ENCODE measurements around the gene MYOCD. TPM values are rescaled to one million over a fixed set of nuclear protein-coding genes. Genes with fewer than 3 reads are reported as not detected.

MYOCD gene
- total and polyA plus RNA-seq, 4 donors = 24.8 to 251 (median 61.4) TPM

DNA sequence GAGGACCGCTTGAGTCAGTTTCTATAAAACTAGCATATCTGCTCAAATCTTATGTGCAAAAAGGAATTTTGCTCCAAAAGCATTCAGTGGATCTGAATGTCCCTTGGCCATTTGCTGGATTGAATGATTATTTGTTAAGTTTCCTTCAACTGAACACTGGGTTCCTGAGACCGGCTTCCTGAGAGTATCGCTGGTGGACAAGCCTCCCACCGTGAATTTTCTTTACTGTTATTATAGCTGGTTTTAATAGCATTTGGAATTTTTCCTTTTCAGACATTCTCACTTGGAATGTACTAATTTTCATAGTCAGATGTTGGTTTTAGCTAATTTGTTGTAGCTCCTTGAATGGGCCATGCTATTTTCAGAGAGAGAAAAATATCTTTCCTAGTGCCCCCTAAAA is 9.8 kb upstream of the MYOCD start:
- Histone ChIP-seq H3K36me3 (ENCODE audit: control insufficient read depth in 1 of 2, insufficient read depth in 2 of 2, low read length in 1 of 2) (peaks cover 0 to 2% of the 10 kb centered on the region in 2 donors), H3K27me3 (ENCODE audit: control insufficient read depth in 1 of 2, insufficient read depth in 2 of 2, low read length in 1 of 2) (no peaks in the 10 kb centered on the region), H3K27ac (ENCODE audit: low read depth in 1 of 2, low read length in 2 of 2) (no peak overlapping the region), H3K9me3 (ENCODE audit: control insufficient read depth, low read length) (no peaks in the 10 kb centered on the region), H3K4me1 (ENCODE audit: control insufficient read depth in 1 of 2, insufficient read depth in 2 of 2, low read length in 2 of 2) (peaks cover 0 to 2% of the 10 kb centered on the region in 2 donors), H3K4me3 (ENCODE audit: low read length in 2 of 2) (no peak overlapping the region)
- no peak for DNase-seq
- WGBS, 2 donors = 74 to 81% methylated on average over 4 of the region's 4 CpGs
- intact Hi-C loops (cut with DNase I) = no loop called here
- no peak for ATAC-seq (ENCODE audit: low FRiP score)

GRCh38 chr17:12656354-12656753 is 9.3 kb upstream of the MYOCD start:
- no peak for DNase-seq
- intact Hi-C loops (cut with DNase I) = no loop called here
- H3K4me1 ChIP-seq (ENCODE audit: control insufficient read depth in 1 of 2, insufficient read depth in 2 of 2, low read length in 2 of 2) = no peaks in the 10 kb centered on the region
- H3K27me3 ChIP-seq (ENCODE audit: control insufficient read depth in 1 of 2, insufficient read depth in 2 of 2, low read length in 1 of 2) = no peaks in the 10 kb centered on the region
- H3K9me3 ChIP-seq (ENCODE audit: control insufficient read depth, low read length) = no peaks in the 10 kb centered on the region
- peaks cover 0 to 2% of the 10 kb centered on the region in 2 donors for H3K36me3 ChIP-seq (ENCODE audit: control insufficient read depth in 1 of 2, insufficient read depth in 2 of 2, low read length in 1 of 2)
- no peak overlapping the region for H3K27ac ChIP-seq (ENCODE audit: low read depth in 1 of 2, low read length in 2 of 2)
- H3K4me3 ChIP-seq (ENCODE audit: low read length in 2 of 2) = no peak overlapping the region
- ATAC-seq (ENCODE audit: low FRiP score) = no peak
- 65 to 96% methylated on average over 2 of the region's 2 CpGs for WGBS, 2 donors

DNA sequence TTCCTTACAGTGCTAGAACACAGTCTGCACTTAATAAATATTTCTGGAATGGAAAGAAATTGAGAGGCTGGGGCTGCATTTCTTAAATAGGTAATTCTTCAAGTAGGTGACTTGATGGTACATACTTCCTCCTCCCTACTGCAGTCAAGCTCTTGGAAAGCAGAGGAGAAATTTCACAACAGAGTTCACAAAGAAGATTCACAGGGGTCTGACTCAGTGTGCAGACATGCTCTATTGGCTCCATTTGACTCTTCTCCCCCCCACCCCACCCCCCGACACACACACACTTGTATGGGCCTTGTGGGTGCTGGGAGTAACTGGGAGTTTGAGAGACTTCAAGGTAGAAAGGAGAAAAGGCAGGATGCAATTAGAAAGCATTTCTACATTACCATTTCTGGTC is 6.2 kb upstream of the MYOCD start:
- Histone ChIP-seq H3K36me3 (ENCODE audit: control insufficient read depth in 1 of 2, insufficient read depth in 2 of 2, low read length in 1 of 2) (peaks cover 0 to 2% of the 10 kb centered on the region in 2 donors), H3K27ac (ENCODE audit: low read depth in 1 of 2, low read length in 2 of 2) (no peak overlapping the region), H3K27me3 (ENCODE audit: control insufficient read depth in 1 of 2, insufficient read depth in 2 of 2, low read length in 1 of 2) (no peaks in the 10 kb centered on the region), H3K4me1 (ENCODE audit: control insufficient read depth in 1 of 2, insufficient read depth in 2 of 2, low read length in 2 of 2) (no peaks in the 10 kb centered on the region), H3K4me3 (ENCODE audit: low read length in 2 of 2) (no peak overlapping the region), H3K9me3 (ENCODE audit: control insufficient read depth, low read length) (no peaks in the 10 kb centered on the region)
- 92 to 98% methylated on average over 1 of the region's 1 CpG for WGBS, 2 donors
- no peak for ATAC-seq (ENCODE audit: low FRiP score)
- intact Hi-C loops (cut with DNase I) = no loop called here
- DNase-seq = no peak

DNA sequence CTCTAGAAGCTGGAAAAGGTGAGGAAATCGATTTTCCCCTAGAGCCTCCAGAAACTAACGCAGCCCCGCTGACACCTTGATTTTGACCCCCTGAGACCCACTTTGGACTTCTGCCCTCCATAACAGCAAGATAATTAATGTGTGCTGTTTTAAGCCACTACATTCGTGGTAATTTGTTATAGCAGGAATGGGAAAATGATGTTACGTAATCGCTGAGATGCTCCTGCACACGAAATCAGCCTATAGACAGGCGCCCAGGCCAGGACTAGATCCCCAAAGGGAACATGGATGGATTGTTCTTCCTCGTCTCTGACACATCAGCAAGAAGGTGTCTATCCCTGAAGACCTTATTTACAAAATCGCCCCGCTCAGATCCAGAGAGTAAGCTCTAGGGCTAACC is 1.4 kb upstream of the MYOCD start:
- WGBS, 2 donors = 39 to 53% methylated on average over 11 of the region's 11 CpGs
- H3K4me3 ChIP-seq (ENCODE audit: low read length in 2 of 2) = peak overlapping the region in 1 of 2 donors; percentile 84

DNA sequence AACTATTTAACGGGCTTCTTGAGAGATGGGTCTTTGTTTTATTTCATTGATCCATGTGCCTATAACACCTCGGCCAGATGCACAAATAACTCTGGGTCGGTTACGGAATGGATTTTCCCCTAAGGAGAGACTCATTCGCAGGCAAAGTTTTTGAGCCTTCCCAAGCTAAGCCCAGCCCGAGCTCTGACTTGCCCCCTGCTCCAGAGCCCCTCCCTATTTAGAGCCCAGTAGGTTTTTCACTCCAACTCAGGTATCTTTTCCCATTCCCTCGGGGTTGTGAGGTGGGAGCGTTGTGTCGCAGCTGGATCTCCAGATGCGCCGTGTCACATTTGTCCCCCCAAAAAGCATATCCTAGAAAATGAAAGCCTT is 812 bp upstream of the MYOCD start:
- H3K4me1 ChIP-seq (ENCODE audit: control insufficient read depth in 1 of 2, insufficient read depth in 2 of 2, low read length in 2 of 2) = peaks cover 0 to 3% of the 10 kb centered on the region in 2 donors
- H3K27ac ChIP-seq (ENCODE audit: low read depth in 1 of 2, low read length in 2 of 2) = peak overlapping the region; percentile 86 to 91
- ATAC-seq (ENCODE audit: low FRiP score) (no peak), DNase-seq (no peak)
- H3K36me3 ChIP-seq (ENCODE audit: control insufficient read depth in 1 of 2, insufficient read depth in 2 of 2, low read length in 1 of 2) = no peaks in the 10 kb centered on the region
- no peaks in the 10 kb centered on the region for H3K9me3 ChIP-seq (ENCODE audit: control insufficient read depth, low read length)
- WGBS, 2 donors = 1% methylated on average over 11 of the region's 11 CpGs
- peak overlapping the region; percentile 84 to 87 for H3K4me3 ChIP-seq (ENCODE audit: low read length in 2 of 2)
- no peaks in the 10 kb centered on the region for H3K27me3 ChIP-seq (ENCODE audit: control insufficient read depth in 1 of 2, insufficient read depth in 2 of 2, low read length in 1 of 2)
- intact Hi-C loops (cut with DNase I) = loop anchor here (2.0 to 10.0 kb wide), 8 partner anchors 28 to 483 kb away; no protein-coding TSS in a partner anchor

More for the DNA sequence above, 1.4 kb upstream of the MYOCD start:
- no peaks in the 10 kb centered on the region for H3K27me3 ChIP-seq (ENCODE audit: control insufficient read depth in 1 of 2, insufficient read depth in 2 of 2, low read length in 1 of 2)
- intact Hi-C loops (cut with DNase I) = loop anchor here in 1 of 2 donors (2.0 to 10.0 kb wide), 3 partner anchors 27 to 299 kb away; no protein-coding TSS in a partner anchor
- H3K36me3 ChIP-seq (ENCODE audit: control insufficient read depth in 1 of 2, insufficient read depth in 2 of 2, low read length in 1 of 2) = no peaks in the 10 kb centered on the region
- H3K9me3 ChIP-seq (ENCODE audit: control insufficient read depth, low read length) = no peaks in the 10 kb centered on the region
- ATAC-seq (ENCODE audit: low FRiP score) (no peak), DNase-seq (no peak)
- H3K27ac ChIP-seq (ENCODE audit: low read depth in 1 of 2, low read length in 2 of 2) = peak overlapping the region; percentile 86 to 91
- H3K4me1 ChIP-seq (ENCODE audit: control insufficient read depth in 1 of 2, insufficient read depth in 2 of 2, low read length in 2 of 2) = peaks cover 0 to 3% of the 10 kb centered on the region in 2 donors

- DNase-seq (no peak), ATAC-seq (ENCODE audit: low FRiP score) (peak; percentile 27)
- intact Hi-C loops (cut with DNase I) = loop anchor here (2.0 to 10.0 kb wide), 10 partner anchors 38 to 488 kb away; no protein-coding TSS in a partner anchor
- WGBS, 2 donors = 3 to 5% methylated on average over 6 of the region's 6 CpGs
- Histone ChIP-seq H3K4me1 (ENCODE audit: control insufficient read depth in 1 of 2, insufficient read depth in 2 of 2, low read length in 2 of 2) (peaks cover 0 to 6% of the 10 kb centered on the region in 2 donors), H3K27me3 (ENCODE audit: control insufficient read depth in 1 of 2, insufficient read depth in 2 of 2, low read length in 1 of 2) (no peaks in the 10 kb centered on the region), H3K4me3 (ENCODE audit: low read length in 2 of 2) (peak overlapping the region; percentile 84 to 87), H3K27ac (ENCODE audit: low read depth in 1 of 2, low read length in 2 of 2) (peak overlapping the region; percentile 72 to 91), H3K36me3 (ENCODE audit: control insufficient read depth in 1 of 2, insufficient read depth in 2 of 2, low read length in 1 of 2) (no peaks in the 10 kb centered on the region), H3K9me3 (ENCODE audit: control insufficient read depth, low read length) (no peaks in the 10 kb centered on the region)
Measured at GRCh38 chr17:12666718-12667117, 1.0 kb downstream of the MYOCD start.

DNA sequence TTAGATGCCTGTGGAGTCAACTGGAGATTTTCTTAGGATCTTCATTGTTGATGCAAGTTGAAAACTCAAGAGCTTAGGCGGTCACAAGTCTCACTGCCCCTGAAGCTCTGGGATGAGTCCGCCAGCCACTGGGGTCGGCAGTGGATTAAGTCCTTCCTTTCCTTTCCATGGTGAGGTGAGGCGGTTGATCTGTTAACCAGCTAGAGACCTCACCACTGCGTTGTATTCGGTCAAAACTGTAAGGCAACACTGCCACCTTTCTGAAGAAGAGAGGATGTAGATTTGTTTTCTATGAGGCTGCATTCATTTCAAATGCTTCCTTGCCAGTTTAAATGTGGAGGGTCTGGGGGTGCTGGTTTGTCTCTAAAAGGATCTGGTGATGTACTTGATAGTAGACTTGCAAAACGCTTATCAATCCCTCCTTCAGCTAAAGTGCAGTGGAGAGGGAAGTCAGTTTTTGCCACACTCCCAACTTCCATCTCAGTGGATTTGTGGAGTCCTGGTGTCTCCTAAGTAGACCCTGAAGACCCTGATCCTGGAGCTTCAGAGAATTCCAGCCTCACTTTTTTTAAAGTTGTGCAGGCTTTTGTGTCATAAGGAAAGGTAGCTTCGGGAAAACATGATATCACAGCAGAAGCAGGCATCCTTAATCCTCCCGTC is 1.7 kb downstream of the MYOCD start:
- DNase-seq (no peak), ATAC-seq (ENCODE audit: low FRiP score) (peak; percentile 76)
- WGBS, 2 donors = 1 to 3% methylated on average over 9 of the region's 9 CpGs
- intact Hi-C loops (cut with DNase I) = loop anchor here (2.0 to 10.0 kb wide), 10 partner anchors 39 to 489 kb away; no protein-coding TSS in a partner anchor
- H3K4me3 ChIP-seq (ENCODE audit: low read length in 2 of 2) = peak overlapping the region; percentile 84 to 87
- H3K9me3 ChIP-seq (ENCODE audit: control insufficient read depth, low read length) = no peaks in the 10 kb centered on the region
- no peaks in the 10 kb centered on the region for H3K27me3 ChIP-seq (ENCODE audit: control insufficient read depth in 1 of 2, insufficient read depth in 2 of 2, low read length in 1 of 2)
- H3K27ac ChIP-seq (ENCODE audit: low read depth in 1 of 2, low read length in 2 of 2) = peak overlapping the region; percentile 85 to 91
- H3K36me3 ChIP-seq (ENCODE audit: control insufficient read depth in 1 of 2, insufficient read depth in 2 of 2, low read length in 1 of 2) = no peaks in the 10 kb centered on the region
- H3K4me1 ChIP-seq (ENCODE audit: control insufficient read depth in 1 of 2, insufficient read depth in 2 of 2, low read length in 2 of 2) = peaks cover 0 to 6% of the 10 kb centered on the region in 2 donors

DNA sequence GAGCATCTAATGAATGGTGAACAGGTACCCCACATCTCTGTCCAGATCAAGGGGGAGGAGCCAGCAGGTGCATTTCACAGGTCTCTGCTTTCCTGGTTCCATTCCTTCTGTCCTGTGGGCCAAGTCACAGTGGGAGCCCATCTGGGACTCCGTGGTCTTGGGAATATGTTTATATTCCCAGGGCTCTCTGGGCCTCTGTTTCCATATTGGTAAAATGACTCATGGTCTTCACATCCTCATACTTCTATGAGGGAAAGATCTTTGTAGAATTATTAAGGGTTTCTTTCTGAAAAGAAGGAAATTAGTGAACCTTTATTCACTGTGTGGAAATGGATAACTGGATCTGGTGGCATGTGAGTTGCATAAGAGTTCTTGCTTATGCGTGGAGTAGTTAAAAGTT is 6.2 kb downstream of the MYOCD start:
- intact Hi-C loops (cut with DNase I) = no loop called here
- Histone ChIP-seq H3K27me3 (ENCODE audit: control insufficient read depth in 1 of 2, insufficient read depth in 2 of 2, low read length in 1 of 2) (no peaks in the 10 kb centered on the region), H3K9me3 (ENCODE audit: control insufficient read depth, low read length) (no peaks in the 10 kb centered on the region), H3K36me3 (ENCODE audit: control insufficient read depth in 1 of 2, insufficient read depth in 2 of 2, low read length in 1 of 2) (no peaks in the 10 kb centered on the region), H3K4me1 (ENCODE audit: control insufficient read depth in 1 of 2, insufficient read depth in 2 of 2, low read length in 2 of 2) (peaks cover 3 to 6% of the 10 kb centered on the region in 2 donors), H3K4me3 (ENCODE audit: low read length in 2 of 2) (no peak overlapping the region), H3K27ac (ENCODE audit: low read depth in 1 of 2, low read length in 2 of 2) (peak overlapping the region; percentile 17 to 57)
- no peak for ATAC-seq (ENCODE audit: low FRiP score)
- WGBS, 2 donors = 40% methylated on average over 2 of the region's 2 CpGs
- DNase-seq = no peak

GRCh38 chr17:12672947-12673346 is 7.3 kb downstream of the MYOCD start:
- no peak for DNase-seq
- H3K4me1 ChIP-seq (ENCODE audit: control insufficient read depth in 1 of 2, insufficient read depth in 2 of 2, low read length in 2 of 2) = peaks cover 3 to 6% of the 10 kb centered on the region in 2 donors
- no peak overlapping the region for H3K27ac ChIP-seq (ENCODE audit: low read depth in 1 of 2, low read length in 2 of 2)
- no peaks in the 10 kb centered on the region for H3K9me3 ChIP-seq (ENCODE audit: control insufficient read depth, low read length)
- no peak for ATAC-seq (ENCODE audit: low FRiP score)
- WGBS, 2 donors = 70 to 72% methylated on average over 2 of the region's 2 CpGs
- H3K27me3 ChIP-seq (ENCODE audit: control insufficient read depth in 1 of 2, insufficient read depth in 2 of 2, low read length in 1 of 2) = no peaks in the 10 kb centered on the region
- H3K36me3 ChIP-seq (ENCODE audit: control insufficient read depth in 1 of 2, insufficient read depth in 2 of 2, low read length in 1 of 2) = no peaks in the 10 kb centered on the region
- intact Hi-C loops (cut with DNase I) = no loop called here
- no peak overlapping the region for H3K4me3 ChIP-seq (ENCODE audit: low read length in 2 of 2)
